ENCODE data around the gene SRPRB.

The SRPRB gene, protein sequence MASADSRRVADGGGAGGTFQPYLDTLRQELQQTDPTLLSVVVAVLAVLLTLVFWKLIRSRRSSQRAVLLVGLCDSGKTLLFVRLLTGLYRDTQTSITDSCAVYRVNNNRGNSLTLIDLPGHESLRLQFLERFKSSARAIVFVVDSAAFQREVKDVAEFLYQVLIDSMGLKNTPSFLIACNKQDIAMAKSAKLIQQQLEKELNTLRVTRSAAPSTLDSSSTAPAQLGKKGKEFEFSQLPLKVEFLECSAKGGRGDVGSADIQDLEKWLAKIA

DNA sequence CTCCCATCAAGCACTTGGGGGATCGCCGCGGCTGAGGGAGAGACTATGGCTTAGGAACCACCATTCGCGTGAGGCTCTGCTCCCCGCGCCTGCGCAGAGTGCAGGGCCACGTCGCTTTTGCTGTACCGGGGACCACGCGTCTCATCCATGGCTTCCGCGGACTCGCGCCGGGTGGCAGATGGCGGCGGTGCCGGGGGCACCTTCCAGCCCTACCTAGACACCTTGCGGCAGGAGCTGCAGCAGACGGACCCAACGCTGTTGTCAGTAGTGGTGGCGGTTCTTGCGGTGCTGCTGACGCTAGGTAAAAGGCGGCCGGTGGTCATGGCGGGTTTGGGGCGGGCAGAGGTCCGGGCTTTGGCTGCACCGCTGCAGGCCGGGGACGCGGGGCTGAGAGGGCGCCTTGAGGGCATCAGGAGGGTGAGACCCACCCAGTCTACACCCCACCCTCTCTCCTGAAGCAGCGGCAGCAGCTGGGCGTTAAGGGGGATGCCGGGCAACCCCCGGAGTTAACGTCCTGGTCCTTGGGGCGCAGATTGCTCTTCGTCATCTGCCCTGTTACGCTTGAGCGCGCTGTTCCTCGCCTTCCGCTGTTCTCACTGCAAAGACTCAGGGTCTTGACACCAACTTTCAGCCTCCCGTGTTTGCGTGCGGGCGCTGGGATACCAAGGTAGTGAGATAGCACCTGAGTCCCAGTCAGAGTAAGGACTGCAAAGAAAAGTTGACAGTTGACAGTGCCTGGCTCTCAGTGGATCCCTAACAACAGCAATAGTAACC lies at the start of gene SRPRB:
TSS of gene SRPRB (plus strand) at position 114 of the 774 bp plus-strand sequence. CDS start at position 148, 34 bp downstream.
- FAIRE-seq = peak; percentile 55

DNA sequence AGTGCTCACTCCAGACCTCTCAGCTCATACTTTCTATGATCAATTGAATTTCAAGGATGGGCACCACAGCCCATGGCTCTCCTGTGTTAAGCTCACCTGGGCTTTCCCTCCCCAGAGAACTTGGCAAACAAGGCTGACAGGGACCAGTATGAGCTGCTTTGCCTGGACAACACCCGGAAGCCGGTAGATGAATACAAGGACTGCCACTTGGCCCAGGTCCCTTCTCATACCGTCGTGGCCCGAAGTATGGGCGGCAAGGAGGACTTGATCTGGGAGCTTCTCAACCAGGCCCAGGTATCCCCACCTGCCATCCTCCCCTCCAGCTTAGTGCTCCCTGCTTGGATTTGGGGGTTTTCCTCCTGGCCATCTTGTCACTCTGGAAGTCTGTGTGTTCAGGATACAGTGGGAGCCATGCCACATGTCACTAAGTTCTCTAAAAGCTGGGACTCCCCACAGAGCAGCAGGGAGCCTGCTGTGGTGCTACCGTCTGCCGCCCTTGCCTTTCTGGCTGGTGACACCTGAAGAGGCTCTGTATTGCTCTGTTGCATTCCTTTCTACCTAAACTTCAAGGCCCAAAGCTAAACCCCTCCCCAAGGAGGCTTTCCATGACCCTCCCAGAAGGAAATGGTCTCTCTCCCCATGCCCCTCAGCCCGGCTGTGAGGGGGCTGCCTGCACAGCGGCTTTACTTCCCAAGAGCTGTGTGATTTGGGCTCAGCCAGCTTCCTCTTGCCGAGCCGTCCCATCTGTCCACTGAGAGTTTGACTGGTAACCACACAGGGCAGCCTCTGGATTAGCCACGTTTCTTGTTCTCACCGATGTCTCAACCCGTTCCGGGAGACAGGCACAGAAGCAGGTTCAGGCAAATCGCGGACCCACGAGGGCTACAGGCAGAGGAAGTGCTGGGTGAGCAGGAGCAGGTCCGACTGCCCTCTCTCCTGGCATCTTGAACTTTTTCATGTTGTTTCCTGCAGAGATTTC lies 48.6 kb upstream of the SRPRB start:
- no peak for FAIRE-seq

DNA sequence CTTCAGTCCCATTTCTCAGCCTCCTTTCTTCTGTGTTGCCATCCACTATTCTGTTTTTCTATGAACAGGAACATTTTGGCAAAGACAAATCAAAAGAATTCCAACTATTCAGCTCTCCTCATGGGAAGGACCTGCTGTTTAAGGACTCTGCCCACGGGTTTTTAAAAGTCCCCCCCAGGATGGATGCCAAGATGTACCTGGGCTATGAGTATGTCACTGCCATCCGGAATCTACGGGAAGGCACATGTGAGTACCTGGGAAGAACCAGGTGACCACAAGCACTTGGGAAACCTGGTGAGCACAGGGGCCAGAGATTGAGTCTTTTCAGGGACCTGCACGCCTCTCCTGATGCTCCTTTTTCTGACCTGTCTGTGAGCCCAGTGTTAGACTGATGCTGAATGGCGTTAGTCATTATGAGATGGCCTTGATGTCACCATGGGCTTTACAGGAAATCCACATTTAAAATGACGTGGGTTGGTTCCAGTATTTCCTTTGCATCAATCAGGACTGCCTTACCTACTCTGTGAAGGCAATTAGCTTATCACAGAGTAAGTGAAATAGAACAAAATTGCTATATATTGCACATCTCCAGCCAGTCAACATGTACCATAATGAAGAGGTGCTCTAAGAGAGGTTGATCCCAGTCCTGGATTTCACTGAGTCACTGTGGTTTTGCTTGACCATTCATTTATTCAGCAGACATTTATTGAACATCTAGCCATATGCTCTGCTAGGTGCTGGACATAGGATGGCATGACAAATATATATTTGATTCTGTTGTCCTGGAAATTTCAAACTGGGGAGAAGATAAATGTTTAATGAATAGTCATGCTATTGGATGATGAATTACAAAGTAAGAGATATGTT lies 47.7 kb upstream of the SRPRB start:
- no peak for FAIRE-seq

DNA sequence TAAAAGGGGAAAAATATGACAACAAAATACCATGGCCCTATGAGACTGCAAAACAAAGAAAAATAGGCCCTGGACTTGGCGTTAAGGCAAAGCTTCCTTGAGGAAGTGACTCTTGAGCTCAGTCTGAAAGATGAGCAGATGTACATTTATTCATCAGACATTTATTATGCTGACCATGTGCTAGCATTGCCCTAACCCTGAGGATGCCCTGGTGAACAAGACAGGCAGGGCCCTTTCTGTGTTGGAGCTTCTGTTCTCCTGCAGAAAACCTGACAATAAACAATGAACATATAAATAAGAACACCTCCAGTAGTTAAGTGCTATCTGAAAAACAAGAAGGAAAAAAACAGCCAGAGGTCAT lies 47.1 kb upstream of the SRPRB start:
- FAIRE-seq = no peak

DNA sequence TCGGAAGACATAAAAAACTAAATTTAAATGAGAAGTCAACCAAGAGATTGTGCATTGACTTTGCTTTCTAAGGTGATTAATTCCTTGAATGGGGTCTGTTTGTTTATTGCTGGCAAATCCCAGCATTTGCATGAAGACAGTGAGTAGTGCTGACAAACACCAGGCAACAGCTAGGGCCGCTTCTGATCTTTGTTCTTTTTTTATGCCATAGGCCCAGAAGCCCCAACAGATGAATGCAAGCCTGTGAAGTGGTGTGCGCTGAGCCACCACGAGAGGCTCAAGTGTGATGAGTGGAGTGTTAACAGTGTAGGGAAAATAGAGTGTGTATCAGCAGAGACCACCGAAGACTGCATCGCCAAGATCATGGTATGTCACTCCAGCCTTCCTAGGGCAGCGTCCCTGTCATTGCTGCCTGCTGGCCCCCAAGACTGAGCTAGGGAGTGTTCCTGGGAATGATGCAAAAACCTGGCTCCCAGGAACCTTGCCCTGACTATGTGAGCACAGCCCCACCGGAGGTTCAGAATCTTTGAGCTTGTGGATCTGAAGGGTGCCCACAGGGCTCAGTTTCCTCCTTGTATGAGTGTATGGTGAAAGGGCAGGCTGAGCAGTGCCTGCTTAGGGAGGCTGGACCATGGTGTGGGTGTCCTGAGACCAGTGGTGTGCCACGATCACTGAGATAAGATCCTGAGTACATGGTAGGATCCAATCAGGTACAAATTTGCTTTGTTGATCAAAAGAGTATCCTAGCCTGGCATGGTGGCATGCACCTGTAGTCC lies 46.5 kb upstream of the SRPRB start:
- FAIRE-seq = no peak

DNA sequence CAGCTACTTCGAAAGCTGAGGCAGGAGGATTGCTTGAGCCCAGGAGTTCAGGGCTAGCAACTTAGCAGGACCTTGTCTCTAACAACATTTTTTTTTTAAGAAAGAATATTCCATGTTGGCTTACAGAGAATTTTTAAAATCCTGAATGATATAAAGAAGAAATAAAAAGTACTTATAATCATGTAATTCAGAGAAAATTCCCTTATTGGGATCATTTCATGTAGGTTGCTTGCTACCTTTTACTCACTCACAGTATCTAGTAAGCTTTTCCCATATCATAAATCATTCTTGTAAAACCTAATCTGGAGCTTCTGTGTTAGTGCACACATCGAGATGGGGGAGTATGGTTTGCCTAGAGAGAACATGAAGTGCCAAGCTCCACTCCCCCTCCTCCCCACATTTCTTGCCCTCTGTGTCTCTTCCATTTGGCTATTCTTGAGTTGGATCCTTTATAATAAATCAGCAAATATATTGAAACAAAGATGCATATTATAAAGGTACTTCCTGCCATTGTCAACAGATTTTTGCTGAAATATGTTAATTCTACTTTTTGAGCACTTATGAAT lies 45.8 kb upstream of the SRPRB start:
- FAIRE-seq = no peak

DNA sequence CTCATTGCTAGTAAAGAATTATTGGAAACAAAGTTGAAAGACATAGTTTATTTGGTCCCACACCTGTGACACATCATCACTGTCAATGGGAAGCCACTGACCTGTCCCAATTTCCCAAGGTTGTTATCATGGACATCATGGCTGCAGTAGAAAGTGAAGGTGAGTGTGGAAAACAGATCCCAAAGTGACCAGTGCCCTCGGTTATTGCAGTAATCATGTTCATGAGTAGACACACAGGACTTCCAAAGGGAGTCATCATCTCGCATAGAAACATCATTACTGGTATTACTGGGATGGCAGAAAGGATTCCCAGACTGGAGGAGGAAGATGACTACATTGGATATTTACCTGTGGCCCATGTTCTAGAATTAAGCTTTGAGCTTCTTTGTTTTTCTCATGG lies 44.7 kb upstream of the SRPRB start:
- FAIRE-seq = no peak

DNA sequence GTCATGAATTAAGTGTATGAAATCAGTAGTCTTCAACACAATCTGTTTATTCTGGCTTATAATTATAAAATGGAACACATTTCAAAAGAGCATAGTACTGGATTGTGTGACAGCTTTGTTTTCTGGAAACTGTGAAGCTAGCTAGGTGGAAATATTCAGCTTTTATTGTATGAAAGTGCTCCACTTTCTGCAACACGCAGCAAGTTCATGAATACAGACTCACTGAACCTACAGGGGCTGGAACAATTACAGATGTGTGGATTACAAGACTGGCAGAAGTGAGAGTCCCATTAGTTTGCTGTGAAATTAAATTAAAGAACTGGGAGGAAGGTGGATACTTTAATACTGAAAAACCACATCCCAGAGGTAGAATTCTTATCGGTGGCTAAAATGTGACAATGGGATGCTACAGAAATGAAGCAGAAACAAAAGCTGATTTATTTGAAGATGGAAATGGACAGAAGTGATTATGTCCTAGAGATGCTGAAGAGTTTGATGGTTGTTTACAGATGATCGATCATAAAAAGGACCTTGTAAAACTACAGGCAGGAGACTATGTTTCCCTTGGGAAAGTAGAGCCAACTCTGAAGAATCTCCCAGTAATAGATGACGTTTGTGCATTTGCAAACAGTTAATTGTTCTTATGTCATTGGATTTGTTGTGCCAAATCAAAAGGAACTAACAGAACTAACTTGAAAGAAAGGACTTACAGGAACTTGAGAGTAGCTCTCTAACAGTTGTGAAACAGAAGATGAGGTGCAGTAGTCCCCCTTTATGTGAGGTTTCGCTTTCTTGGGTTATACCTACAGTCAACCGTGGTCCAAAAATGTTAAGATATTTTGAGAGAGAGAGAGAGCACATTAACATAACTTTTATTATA lies 43.8 kb upstream of the SRPRB start:
- no peak for FAIRE-seq

DNA sequence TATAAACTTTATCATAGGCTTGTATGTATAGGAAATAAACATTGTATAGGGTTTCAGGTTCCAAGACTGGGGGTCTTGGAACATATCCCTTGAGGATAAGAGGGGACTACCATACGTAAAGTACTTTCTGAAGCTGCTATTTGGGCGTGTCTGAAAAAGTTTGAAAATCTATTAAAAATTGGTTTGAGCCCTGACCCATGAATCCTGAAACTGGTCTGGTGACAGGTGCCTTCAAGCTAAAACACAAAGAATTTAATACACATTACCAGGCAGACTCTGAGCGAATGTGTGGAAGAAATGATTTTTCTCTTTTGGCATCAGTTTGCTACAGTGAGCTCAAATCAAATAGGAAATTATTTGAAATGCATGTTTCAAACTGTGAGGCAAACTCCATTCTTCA lies 43.1 kb upstream of the SRPRB start:
- no peak for FAIRE-seq

DNA sequence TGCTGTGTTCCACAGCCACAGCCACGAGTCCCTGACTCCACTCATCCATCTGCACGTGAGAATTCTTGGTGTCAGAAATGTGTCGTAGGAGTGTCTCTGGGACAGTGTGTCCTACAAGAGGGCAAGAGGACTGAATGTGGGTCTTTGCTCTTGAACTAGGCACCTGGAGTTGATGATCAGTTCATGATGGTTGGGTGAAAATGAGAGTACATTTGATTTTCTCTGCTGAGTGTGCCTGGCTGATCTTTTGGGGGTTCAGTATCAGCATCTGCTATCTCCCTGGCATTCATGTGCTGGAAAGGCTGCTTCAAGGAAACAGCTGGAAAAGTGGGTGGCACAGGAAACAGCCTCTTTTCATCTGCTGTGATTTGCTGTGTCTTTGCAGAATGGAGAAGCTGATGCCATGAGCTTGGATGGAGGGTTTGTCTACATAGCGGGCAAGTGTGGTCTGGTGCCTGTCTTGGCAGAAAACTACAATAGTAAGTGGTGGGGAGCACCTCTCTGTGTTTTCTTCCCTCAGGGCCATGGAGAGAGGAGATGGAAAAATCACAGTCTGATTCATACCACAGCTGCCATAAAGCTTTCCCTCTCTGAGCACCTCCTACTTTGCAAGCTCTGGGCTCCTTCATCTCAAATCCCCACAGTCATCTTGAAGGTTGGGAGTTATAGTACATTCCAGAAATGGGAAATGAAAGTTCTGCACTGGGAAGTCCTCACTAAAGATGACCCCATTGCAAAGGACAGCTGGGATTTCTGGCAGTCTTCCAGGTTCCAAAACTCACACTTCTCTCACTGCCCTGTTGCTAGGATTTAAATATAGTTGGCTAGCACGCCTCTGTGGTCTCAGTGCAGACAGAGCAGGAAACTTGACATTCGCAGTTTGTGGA lies 41.6 kb upstream of the SRPRB start:
- no peak for FAIRE-seq

DNA sequence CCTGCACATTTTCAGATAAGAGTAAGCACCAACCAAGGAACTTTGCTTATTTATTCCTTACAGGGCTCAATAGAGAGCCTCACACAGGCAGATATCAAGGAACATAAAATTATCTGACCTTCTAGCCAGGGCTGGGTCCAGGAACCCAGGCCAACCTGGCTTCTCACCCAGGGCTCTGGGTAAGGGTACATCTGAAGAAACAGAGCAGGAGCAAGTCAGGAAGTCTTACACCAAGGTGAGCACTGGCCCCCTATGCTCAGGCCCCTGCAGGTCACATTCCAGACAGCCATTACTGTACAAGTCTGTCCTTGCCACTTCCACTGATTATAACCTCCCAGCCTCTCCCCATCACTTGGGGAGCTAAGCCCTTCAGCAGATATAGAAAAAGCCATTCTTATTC lies 40.4 kb upstream of the SRPRB start:
- no peak for FAIRE-seq

DNA sequence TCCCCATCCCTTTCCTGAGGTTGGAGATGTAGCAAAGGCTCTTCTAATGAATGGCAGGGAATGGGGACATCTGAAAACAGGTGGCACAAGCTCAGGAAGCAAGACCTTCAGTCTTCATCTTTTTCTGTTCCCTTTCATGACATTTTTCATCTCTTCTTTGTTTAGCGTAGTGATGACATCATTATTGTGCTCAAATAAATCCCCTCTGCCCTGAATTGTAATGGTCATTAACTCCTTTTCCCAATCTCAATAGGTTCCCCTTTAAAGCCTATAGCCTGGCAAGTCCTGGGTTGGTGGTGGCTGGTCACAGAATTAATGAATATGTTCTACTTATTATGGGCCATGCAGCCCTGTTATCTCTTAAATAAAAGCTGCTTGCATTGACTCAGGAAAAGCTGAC lies 38.0 kb upstream of the SRPRB start:
- FAIRE-seq = no peak

DNA sequence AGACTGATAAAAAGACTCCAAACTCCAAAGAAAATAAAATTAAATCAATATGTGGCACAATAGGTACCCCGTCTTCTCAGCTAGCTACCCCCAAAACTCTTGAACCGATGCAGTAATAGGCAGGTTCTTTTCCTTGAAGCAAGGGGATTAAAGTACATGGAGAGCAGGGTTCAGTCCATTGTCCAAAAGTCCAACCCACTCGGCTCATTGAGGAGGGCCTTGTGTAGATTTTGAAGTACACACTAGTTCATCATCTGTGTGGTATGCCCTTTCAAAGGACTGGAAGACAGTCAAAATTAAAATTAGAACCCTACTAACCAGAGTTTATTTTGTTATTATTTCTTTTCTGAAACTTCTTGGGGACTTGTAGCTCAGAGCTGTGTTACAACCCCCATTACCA lies 36.1 kb upstream of the SRPRB start:
- no peak for FAIRE-seq

DNA sequence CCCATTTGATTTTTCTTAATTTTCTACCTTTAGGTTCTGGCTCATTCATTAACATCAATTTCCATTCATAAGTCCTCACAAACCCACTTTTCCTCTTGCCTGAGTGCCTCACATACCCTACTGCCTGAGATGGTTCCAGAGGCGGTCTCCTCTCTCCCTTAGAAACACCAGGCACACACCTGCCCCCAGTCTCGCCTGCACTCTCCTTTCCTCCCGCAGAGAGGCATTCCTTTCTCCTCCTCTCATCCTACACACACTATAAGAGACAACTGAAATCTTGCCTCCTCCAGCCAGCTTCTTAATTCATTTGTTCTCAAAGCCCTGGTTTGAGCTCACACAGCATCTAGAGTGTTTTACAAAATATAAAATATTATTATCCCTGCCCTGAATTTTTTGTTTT lies 31.9 kb upstream of the SRPRB start:
- FAIRE-seq = no peak

DNA sequence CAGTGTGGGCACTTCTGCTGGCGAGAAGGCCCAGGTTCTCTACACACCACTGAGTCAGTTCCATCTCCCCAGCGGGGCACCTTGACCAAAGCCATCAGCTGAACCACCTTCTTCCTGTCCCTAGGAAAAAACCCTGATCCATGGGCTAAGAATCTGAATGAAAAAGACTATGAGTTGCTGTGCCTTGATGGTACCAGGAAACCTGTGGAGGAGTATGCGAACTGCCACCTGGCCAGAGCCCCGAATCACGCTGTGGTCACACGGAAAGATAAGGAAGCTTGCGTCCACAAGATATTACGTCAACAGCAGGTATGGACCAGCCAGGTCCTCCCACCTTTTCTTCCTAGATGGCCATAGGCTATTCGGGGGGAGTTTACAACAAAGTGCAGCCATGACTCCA lies 30.3 kb upstream of the SRPRB start:
- FAIRE-seq = no peak

DNA sequence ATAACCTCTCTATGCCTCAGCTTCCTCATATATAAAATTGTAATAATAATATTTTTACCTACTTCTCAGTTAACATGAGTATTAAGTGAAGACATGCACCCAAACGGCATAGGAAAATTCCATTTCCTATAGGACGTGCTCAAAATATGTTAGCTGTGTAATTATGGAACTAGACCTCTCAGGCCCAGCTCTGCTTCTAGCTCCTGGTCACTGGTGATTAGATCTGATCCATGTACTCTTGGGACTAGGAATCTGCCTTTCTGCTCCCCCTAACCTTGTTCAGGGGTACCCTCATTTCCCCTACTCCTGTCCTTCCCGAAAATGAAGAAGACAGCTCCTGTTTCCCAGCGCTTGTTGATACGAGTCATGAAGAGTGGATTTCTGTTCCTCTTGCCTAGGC lies 29.8 kb upstream of the SRPRB start:
- FAIRE-seq = no peak

DNA sequence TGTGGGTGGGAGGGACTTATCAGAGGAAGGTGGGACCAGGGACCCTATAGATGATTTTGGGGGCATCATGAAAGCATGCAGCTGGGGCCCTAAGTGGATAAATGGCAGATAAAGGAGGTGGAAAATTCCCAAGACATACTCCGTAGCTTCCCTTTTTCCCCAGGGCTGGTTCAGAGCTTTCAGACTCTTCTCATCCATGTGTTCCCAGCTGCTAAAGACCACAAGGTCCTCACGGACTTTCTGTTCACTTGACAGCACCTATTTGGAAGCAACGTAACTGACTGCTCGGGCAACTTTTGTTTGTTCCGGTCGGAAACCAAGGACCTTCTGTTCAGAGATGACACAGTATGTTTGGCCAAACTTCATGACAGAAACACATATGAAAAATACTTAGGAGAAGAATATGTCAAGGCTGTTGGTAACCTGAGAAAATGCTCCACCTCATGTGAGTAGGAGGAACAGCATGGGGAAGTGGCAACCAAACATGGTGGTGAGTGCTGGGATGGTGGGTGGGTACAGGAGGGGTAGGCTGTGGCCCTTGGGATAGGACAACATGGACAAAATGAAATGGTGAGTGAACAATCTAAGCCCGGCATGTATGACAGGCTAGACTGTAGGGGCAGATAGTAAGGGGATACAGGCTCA lies 28.7 kb upstream of the SRPRB start:
- FAIRE-seq = no peak

DNA sequence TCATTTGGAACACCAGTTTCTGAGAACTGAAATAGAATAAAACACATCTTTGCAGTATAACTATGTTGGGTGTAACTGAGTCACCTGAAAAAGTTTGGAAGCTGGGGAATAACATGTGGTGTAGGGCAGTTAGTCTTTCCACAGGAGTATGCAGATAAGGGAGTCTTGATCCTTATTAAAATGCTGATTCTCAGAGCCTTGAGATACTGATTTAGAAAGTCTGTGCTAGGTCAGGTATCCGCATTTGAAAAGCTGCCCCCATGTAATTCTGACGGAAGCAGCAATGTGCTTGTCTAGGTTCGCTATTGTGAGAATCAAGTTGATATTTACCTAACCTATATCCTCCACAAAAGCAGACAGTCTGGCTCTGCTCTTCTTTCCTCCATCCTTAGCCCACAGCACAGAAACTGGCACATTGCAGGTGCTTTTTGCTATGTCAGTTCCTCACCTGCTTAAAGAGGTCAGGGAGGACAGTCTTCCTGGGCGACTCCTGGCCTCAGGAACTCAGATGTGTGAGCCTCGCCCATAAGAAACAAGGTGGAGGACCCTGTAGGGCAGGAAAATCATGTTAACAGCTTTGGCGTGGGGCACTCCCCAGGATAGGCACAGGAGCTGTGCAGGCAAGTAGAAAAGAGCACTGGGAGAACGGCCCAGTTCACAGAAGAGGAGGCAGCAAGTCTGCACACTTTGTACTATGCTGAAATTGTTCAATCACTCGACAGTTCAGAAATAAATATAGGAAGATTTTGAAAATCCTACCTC lies 27.6 kb upstream of the SRPRB start:
- FAIRE-seq = no peak

Measured in islet of Langerhans (tissue), 1 donor.